B cell (primary cell): Measurements from ENCODE around the gene COL4A1. TPM values are rescaled to one million over a fixed set of nuclear protein-coding genes. Genes with fewer than 3 reads are reported as not detected.

Experiments
- ATAC-seq: fragments of 200-7000 bp; cut with Tn5 transposase; one replicate; pipeline ENCODE4 v1.10.0; 2021; ENCODE audit warnings: low read depth, mild to moderate bottlenecking, moderate number of reproducible peaks, moderate library complexity
- CTCF ChIA-PET: fragments of 350-600 bp; sonication (Branson Sonifier 250); formaldehyde crosslinking; loops from one replicate; lab custom pipeline; 2021; ENCODE audit warnings: antibody characterized with exemption, inconsistent platforms; lab: Charles Lee
- POLR2A ChIA-PET: fragments of 350-600 bp; sonication (Branson Sonifier 250); formaldehyde crosslinking; loops from one replicate; lab custom pipeline; 2021; ENCODE audit warnings: antibody characterized with exemption; lab: Charles Lee
- DNase-seq: peaks from one replicate; pipeline ENCODE4 v3.0.0; 2013
- H2AFZ ChIP-seq: 2 replicates; pipeline ENCODE4 v1.6.1; 2012; ENCODE audit warnings: mild to moderate bottlenecking, low read depth, low read length; ENCODE audit not compliant: insufficient read depth, poor library complexity, severe bottlenecking
- H3K27ac ChIP-seq, 2 donors: 1 replicate in 1 of 2; 2 replicates in 1 of 2; pipeline ENCODE4 v1.5.1; 2012 to 2013; ENCODE audit warnings: low read length in 2 of 2, mild to moderate bottlenecking in 2 of 2, moderate library complexity in 1 of 2
- H3K27me3 ChIP-seq, 4 experiments: fragments of 200-600 bp in 1 of 4; sonication (generic) in 1 of 4; replicated peaks in 1 of 4; 1 replicate in 2 of 4; 2 replicates in 2 of 4; pipeline versions ENCODE4 v1.6.1 to v1.7.0; 2013 to 2016; ENCODE audit warnings: low read length in 3 of 4, mild to moderate bottlenecking in 2 of 4, mixed read lengths in 1 of 4, moderate library complexity in 1 of 4; ENCODE audit not compliant: insufficient read depth in 4 of 4, control insufficient read depth in 3 of 4; ENCODE audit errors: control extremely low read depth in 1 of 4
- H3K36me3 ChIP-seq, 2 experiments: replicated peaks in 1 of 2; 1 replicate in 1 of 2; 2 replicates in 1 of 2; pipeline versions ENCODE4 v1.6.1 to v1.7.1; 2013; ENCODE audit warnings: low read length in 1 of 2; ENCODE audit not compliant: insufficient read depth in 2 of 2, control insufficient read depth in 1 of 2; ENCODE audit errors: control extremely low read depth in 1 of 2, extremely low read depth in 1 of 2
- H3K4me1 ChIP-seq, 2 donors: fragments of 200-600 bp in 1 of 2; sonication (generic) in 1 of 2; 1 replicate in 1 of 2; 2 replicates in 1 of 2; pipeline versions ENCODE4 v1.5.1 to v1.6.1; 2013 to 2017; ENCODE audit warnings: low read length in 2 of 2; ENCODE audit not compliant: control insufficient read depth in 2 of 2, insufficient read depth in 2 of 2
- H3K4me2 ChIP-seq: replicated peaks from 2 replicates; pipeline ENCODE3; 2012; ENCODE audit warnings: mild to moderate bottlenecking, low read depth, low read length; ENCODE audit not compliant: poor library complexity, severe bottlenecking
- H3K4me3 ChIP-seq, 5 experiments: fragments of 200-600 bp in 1 of 5; sonication (generic) in 1 of 5; 1 replicate in 3 of 5; 2 replicates in 2 of 5; pipeline versions ENCODE4 v1.5.1 to v1.7.0; 2011 to 2016; ENCODE audit warnings: low read length in 4 of 5, mild to moderate bottlenecking in 4 of 5, low read depth in 2 of 5, control low read depth in 1 of 5, moderate library complexity in 1 of 5; ENCODE audit not compliant: insufficient read depth in 1 of 5; ENCODE audit errors: control extremely low read depth in 1 of 5, extremely low read depth in 1 of 5
- H3K79me2 ChIP-seq: fragments of 200-600 bp; sonication (generic); one replicate; pipeline ENCODE4 v1.6.0; 2016; ENCODE audit warnings: low read length; ENCODE audit not compliant: control insufficient read depth, insufficient read depth
- H3K9ac ChIP-seq: fragments of 200-600 bp; sonication (generic); 2 replicates; pipeline ENCODE4 v1.6.1; 2017; ENCODE audit warnings: mild to moderate bottlenecking, low read length, moderate library complexity
- H3K9me3 ChIP-seq, 3 donors: one replicate each; pipeline versions ENCODE4 v1.6.1 to v1.7.1; 2013; ENCODE audit warnings: low read length in 2 of 3; ENCODE audit not compliant: control insufficient read depth in 2 of 3, insufficient read depth in 1 of 3; ENCODE audit errors: control extremely low read depth in 1 of 3
- H4K20me1 ChIP-seq: 2 replicates; pipeline ENCODE4 v1.6.0; 2012; ENCODE audit warnings: mild to moderate bottlenecking, low read length; ENCODE audit not compliant: insufficient read depth, control insufficient read depth, poor library complexity, severe bottlenecking
- H3K27ac Mint-ChIP-seq: one replicate; pipeline ENCODE4 v1.8.0; 2021; ENCODE audit warnings: mixed read lengths
- H3K27me3 Mint-ChIP-seq: one replicate; pipeline ENCODE4 v1.8.0; 2021; ENCODE audit warnings: mixed read lengths
- H3K4me1 Mint-ChIP-seq: one replicate; pipeline ENCODE4 v1.8.0; 2021; ENCODE audit warnings: mixed read lengths
- H3K4me3 Mint-ChIP-seq: one replicate; pipeline ENCODE4 v1.8.0; 2021; ENCODE audit warnings: mixed read lengths
- H3K9me3 Mint-ChIP-seq: one replicate; pipeline ENCODE4 v1.8.0; 2022; ENCODE audit warnings: mixed read lengths; ENCODE audit not compliant: insufficient read depth
- EZH2 ChIP-seq: IDR thresholded peaks from 2 replicates; pipeline ENCODE4 v1.6.1; 2012; ENCODE audit warnings: borderline replicate concordance, low read depth, mild to moderate bottlenecking, moderate library complexity, low read length; ENCODE audit not compliant: insufficient read depth, poor library complexity, severe bottlenecking
- WGBS: methylation state at CpG from one replicate; pipeline ENCODE4 v1.1.5; 2013; ENCODE audit warnings: missing lambda C conversion rate; ENCODE audit not compliant: insufficient coverage; 5-methylcytosine and 5-hydroxymethylcytosine counted together
- intact Hi-C: fragments of 100-400 bp; cut with micrococcal nuclease; formaldehyde crosslinking; loops from one replicate; pipeline ENCODE4 v1.10.0; 2022
- polyA plus RNA-seq: library from polyadenylated mRNA; depleted of rRNA; stranded (reverse); fragments of >200 nt; gene quantifications from 2 replicates; pipeline ENCODE4 v1.2.3, GENCODE V29; 2012
- total RNA-seq, 2 donors: library from RNA; stranded (reverse); fragments of 120-200 nt in 1 of 2; gene quantifications; 1 replicate in 1 of 2; 2 replicates in 1 of 2; pipeline versions ENCODE4 v1.2.3 to v1.2.4, GENCODE V29; 2013 to 2022
- TF ChIP-seq, protein P1 (sequence below): fragments of 200-600 bp; IDR thresholded peaks from one replicate; pipeline ENCODE4 v1.8.0; 2022; ENCODE audit warnings: antibody characterized with exemption, mild to moderate bottlenecking

The COL4A1 gene
- total and polyA plus RNA-seq, 2 donors (not counting 1 experiment from before 2014, with no cell fraction given) = not detected

DNA sequence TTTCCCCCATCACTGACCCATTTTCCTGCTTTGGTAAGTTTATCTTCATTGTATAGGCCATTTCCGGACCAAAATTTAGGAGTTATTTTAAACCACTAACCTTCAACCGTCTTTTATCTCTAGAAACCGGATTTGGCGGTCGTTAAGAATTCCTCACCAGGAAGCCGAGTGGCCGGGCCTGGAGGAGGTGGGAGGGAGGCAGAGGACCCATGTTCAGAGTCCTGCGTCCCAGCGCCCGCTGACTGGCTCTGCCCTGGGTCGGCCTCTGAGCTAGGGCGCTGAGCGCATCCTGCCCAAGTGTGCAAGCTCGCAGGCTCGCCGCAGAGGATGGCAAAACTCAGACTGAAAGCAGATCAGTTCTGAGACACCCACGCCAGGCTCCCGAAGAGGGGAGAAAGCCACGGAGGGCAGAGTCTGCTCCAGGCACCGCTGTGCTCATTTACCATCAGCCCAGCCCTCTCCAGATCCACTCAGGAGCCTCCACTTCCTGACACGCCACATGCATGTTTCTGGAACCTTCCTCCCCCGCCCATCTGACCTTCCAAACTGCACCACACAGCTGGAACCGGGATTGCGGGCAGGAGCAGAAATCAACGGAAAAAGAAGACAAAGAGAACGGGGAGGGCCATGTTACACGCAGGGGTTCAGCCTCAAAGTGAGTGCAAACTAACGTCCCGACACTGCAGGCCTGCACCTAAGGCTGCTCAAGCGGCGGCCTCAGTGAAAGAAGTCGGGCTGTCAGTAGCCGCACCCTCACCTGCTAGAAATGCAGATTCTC is 8.3 kb downstream of the COL4A1 start:
- Mint-ChIP-seq H3K27me3 (peaks cover 42% of the 10 kb centered on the region), H3K9me3 (no peaks in the 10 kb centered on the region), H3K4me3 (no peak overlapping the region), H3K27ac (no peak overlapping the region), H3K4me1 (no peaks in the 10 kb centered on the region)
- POLR2A ChIA-PET = no interaction called here
- Histone ChIP-seq H3K9ac (no peak overlapping the region), H2AFZ (no peak overlapping the region), H3K27ac (no peak overlapping the region), H3K4me2 (no peak overlapping the region), H3K4me1 (no peaks in the 10 kb centered on the region), H3K36me3 (no peaks in the 10 kb centered on the region), H4K20me1 (no peaks in the 10 kb centered on the region), H3K9me3 (peaks cover 0 to 3% (median 0%) of the 10 kb centered on the region in 3 donors), H3K27me3 (peaks cover 0 to 23% (median 12%) of the 10 kb centered on the region in 4 experiments), H3K79me2 (no peaks in the 10 kb centered on the region), H3K4me3 (no peak overlapping the region)
- 27% methylated on average over 28 of the region's 33 CpGs for WGBS
- no peak for ATAC-seq
- TF ChIP-seq, protein P1, sequence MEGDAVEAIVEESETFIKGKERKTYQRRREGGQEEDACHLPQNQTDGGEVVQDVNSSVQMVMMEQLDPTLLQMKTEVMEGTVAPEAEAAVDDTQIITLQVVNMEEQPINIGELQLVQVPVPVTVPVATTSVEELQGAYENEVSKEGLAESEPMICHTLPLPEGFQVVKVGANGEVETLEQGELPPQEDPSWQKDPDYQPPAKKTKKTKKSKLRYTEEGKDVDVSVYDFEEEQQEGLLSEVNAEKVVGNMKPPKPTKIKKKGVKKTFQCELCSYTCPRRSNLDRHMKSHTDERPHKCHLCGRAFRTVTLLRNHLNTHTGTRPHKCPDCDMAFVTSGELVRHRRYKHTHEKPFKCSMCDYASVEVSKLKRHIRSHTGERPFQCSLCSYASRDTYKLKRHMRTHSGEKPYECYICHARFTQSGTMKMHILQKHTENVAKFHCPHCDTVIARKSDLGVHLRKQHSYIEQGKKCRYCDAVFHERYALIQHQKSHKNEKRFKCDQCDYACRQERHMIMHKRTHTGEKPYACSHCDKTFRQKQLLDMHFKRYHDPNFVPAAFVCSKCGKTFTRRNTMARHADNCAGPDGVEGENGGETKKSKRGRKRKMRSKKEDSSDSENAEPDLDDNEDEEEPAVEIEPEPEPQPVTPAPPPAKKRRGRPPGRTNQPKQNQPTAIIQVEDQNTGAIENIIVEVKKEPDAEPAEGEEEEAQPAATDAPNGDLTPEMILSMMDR = no peak
- no peak for TF ChIP-seq EZH2
- DNase-seq = no peak
- intact Hi-C loops = no loop called here
- CTCF ChIA-PET = interaction anchor here (0.5 kb wide), 1 partner anchor 1338 kb away, joined by 4 read pairs; no protein-coding TSS in a partner anchor
